ENCODE results near the gene SNX11. TPM values are rescaled to one million over a fixed set of nuclear protein-coding genes. Genes with fewer than 3 reads are reported as not detected.

SNX11 gene
- total RNA-seq, 1 experiment from 2014 or later = 26.8 TPM

DNA sequence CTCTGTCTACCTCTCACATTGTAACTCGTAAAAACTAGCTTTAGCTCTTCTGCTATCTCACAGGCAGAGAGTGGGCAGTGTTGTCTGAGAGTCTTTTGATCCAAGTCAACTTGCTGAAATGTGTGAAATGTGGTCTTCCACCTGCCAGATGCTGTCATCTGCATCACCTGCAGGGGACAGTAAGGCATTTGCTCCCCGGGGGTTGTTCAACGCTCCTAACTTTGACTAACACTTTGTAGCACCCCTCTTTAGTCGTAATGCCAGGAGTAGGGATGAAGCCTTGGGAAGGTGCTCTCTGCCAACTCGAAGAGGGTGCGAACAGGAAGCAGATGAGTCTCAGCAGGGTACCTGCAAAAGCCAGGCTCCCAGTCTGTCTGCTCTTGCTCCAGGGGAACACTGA is 36.1 kb downstream of the SNX11 start:
- no peaks in the 10 kb centered on the region for H3K9me3 ChIP-seq (ENCODE audit: control insufficient read depth in 1 of 2, insufficient read depth in 1 of 2, low read depth in 1 of 2, low read length in 2 of 2)
- no peaks in the 10 kb centered on the region for H3K36me3 ChIP-seq (ENCODE audit: control insufficient read depth in 1 of 2, insufficient read depth in 2 of 2, low read length in 2 of 2)
- BruUV-seq (replicated peaks) = no TSS peak
- no peaks in the 10 kb centered on the region for H4K20me1 ChIP-seq (ENCODE audit: insufficient read depth)
- no peak overlapping the region for H2AFZ ChIP-seq (ENCODE audit: low read depth, low read length, poor library complexity, severe bottlenecking)
- no peak overlapping the region for H3K4me3 ChIP-seq (replicated peaks in 1 of 2; ENCODE audit: low read depth in 1 of 2, low read length in 2 of 2)
- TF ChIP-seq JUND (IDR thresholded peaks at IDR 0.05) (no peak), SRF (IDR thresholded peaks at IDR 0.05; ENCODE audit: low read depth) (no peak), EZH2 (IDR thresholded peaks at IDR 0.05) (no peak), ELF1 (IDR thresholded peaks at IDR 0.05; ENCODE audit: borderline replicate concordance, low read depth) (no peak), EGR1 (IDR thresholded peaks at IDR 0.05; ENCODE audit: low read depth) (no peak), ATF3 (IDR thresholded peaks at IDR 0.05) (no peak), SIN3A (IDR thresholded peaks at IDR 0.05; ENCODE audit: low read depth) (no peak), SP1 (IDR thresholded peaks at IDR 0.05; ENCODE audit: low read depth) (no peak), EZH2phosphoT487 (IDR thresholded peaks at IDR 0.05; ENCODE audit: borderline replicate concordance) (no peak), ZNF274 (IDR thresholded peaks at IDR 0.05; ENCODE audit: low read depth, low read length) (no peak), CEBPB (IDR thresholded peaks at IDR 0.05; ENCODE audit: low read depth) (no peak), CBX3 (IDR thresholded peaks at IDR 0.05; ENCODE audit: low read depth) (no peak), TCF7L2 (IDR thresholded peaks at IDR 0.05; ENCODE audit: borderline replicate concordance, extremely low read depth, insufficient read depth, insufficient read length) (no peak), ZFX (IDR thresholded peaks at IDR 0.05) (no peak), POLR2A (IDR thresholded peaks at IDR 0.05; ENCODE audit: borderline replicate concordance, extremely low read depth, insufficient read depth, insufficient read length) (no peak), FOSL1 (IDR thresholded peaks at IDR 0.05; ENCODE audit: low read depth) (no peak), YY1 (IDR thresholded peaks at IDR 0.05; ENCODE audit: extremely low read depth, insufficient replicate concordance, low read depth, low read length) (no peak)
- TF ChIP-seq, protein P1, sequence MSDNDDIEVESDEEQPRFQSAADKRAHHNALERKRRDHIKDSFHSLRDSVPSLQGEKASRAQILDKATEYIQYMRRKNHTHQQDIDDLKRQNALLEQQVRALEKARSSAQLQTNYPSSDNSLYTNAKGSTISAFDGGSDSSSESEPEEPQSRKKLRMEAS (IDR thresholded peaks at IDR 0.05) = no peak
- TF ChIP-seq, protein P2, sequence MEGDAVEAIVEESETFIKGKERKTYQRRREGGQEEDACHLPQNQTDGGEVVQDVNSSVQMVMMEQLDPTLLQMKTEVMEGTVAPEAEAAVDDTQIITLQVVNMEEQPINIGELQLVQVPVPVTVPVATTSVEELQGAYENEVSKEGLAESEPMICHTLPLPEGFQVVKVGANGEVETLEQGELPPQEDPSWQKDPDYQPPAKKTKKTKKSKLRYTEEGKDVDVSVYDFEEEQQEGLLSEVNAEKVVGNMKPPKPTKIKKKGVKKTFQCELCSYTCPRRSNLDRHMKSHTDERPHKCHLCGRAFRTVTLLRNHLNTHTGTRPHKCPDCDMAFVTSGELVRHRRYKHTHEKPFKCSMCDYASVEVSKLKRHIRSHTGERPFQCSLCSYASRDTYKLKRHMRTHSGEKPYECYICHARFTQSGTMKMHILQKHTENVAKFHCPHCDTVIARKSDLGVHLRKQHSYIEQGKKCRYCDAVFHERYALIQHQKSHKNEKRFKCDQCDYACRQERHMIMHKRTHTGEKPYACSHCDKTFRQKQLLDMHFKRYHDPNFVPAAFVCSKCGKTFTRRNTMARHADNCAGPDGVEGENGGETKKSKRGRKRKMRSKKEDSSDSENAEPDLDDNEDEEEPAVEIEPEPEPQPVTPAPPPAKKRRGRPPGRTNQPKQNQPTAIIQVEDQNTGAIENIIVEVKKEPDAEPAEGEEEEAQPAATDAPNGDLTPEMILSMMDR (IDR thresholded peaks at IDR 0.05 in 2 of 3, conservative IDR thresholded peaks at IDR 0.05 in 1 of 3; ENCODE audit: borderline replicate concordance in 1 of 3, insufficient read depth in 1 of 3, low read depth in 2 of 3, low read length in 2 of 3) = no peak
- TF ChIP-seq, protein P3, sequence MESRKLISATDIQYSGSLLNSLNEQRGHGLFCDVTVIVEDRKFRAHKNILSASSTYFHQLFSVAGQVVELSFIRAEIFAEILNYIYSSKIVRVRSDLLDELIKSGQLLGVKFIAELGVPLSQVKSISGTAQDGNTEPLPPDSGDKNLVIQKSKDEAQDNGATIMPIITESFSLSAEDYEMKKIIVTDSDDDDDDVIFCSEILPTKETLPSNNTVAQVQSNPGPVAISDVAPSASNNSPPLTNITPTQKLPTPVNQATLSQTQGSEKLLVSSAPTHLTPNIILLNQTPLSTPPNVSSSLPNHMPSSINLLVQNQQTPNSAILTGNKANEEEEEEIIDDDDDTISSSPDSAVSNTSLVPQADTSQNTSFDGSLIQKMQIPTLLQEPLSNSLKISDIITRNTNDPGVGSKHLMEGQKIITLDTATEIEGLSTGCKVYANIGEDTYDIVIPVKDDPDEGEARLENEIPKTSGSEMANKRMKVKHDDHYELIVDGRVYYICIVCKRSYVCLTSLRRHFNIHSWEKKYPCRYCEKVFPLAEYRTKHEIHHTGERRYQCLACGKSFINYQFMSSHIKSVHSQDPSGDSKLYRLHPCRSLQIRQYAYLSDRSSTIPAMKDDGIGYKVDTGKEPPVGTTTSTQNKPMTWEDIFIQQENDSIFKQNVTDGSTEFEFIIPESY (IDR thresholded peaks at IDR 0.05; ENCODE audit: extremely low read depth, insufficient replicate concordance, low read length) = no peak
- no peaks in the 10 kb centered on the region for H3K79me2 ChIP-seq (ENCODE audit: insufficient read depth, low read length)
- H3K4me2 ChIP-seq (ENCODE audit: low read length) = no peak overlapping the region
- intact Hi-C loops (cut with micrococcal nuclease) = no loop called here
- H3K9me2 ChIP-seq (ENCODE audit: insufficient read depth) = no peaks in the 10 kb centered on the region
- H3K4me1 ChIP-seq (ENCODE audit: control insufficient read depth in 1 of 2, insufficient read depth in 2 of 2, low read length in 2 of 2) = no peaks in the 10 kb centered on the region
- POLR2A ChIA-PET = no interaction called here
- CTCF ChIA-PET = interaction anchor here (1.1 to 1.8 kb wide), 2 partner anchors 12 to 118 kb away, joined by 4 read pairs; no protein-coding TSS in a partner anchor
- no peak overlapping the region for H3K27ac ChIP-seq (ENCODE audit: low read depth, low read length)
- no peak overlapping the region for H3K9ac ChIP-seq (ENCODE audit: low read length)
- DNase-seq (ENCODE audit: low read depth, low spot score) = no peak
- peak; percentile 22; the same call in 1 of the 2 replicates for ATAC-seq
- no peaks in the 10 kb centered on the region for H3K27me3 ChIP-seq (ENCODE audit: insufficient read depth, low read length)
- RAD21 ChIA-PET (ENCODE audit: low non-redundant PET in 1 of 2, low total read pairs in 2 of 2, uncharacterized antibody in 2 of 2, unreplicated experiment in 2 of 2) = no interaction called here
